ENCODE results near the gene PLIN4.

PLIN4 gene

GRCh38 chr19:4453232-4454179 is 64.8 kb downstream of the PLIN4 start:
- no peak for DNase-seq

DNA sequence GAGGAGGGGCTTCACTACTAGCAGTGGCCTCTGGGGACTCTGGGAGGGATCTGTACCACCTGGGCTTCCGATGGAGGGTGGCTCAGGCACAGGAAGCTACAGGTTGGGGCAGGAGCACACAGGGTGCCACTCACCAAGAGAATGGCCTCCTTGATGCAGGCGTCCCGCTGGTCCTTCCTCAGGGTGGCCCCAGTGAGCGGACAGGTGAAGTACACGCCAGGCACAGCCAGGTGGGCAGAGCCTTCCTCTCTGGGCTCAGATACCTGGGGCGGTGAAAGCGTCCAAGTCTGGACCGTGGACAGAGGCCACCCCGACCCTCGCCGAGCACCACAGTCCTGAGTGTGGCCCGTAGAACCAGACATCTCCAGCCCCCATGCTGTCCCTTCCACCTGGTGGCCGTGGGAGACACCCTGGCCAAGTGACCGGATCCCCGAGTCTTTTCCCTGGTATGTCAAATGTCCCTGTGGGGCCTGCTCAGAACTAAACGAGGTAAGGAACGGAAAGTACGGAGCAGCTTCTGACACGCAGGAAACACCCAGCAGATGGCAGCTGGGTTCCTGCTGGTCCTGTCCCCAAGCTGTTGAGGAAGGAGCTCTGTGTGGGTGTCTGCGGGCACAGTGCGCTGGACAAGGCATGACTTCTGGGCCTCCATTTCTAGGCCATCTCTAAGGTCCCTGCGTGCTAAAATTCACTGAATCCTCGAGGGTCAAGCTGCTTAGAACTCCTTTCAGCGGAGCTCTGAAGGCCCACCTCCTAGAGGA is 65.9 kb downstream of the PLIN4 start:
- no peak for DNase-seq
